Heart left ventricle (tissue), 16 donors: ENCODE results near the gene TPX2. TPM values are rescaled to one million over a fixed set of nuclear protein-coding genes. Genes with fewer than 3 reads are reported as not detected.
"Not testable (repeated sequence)": the region's sequence is repeated elsewhere in the genome, so short reads cannot be mapped to it uniquely, and the experiment has no call there.

ENCODE experiments used
- ATAC-seq, 4 donors: fragments of 200-7000 bp; cut with Tn5 transposase; one replicate each; pipeline ENCODE4 v1.9.1; 2020 to 2022; ENCODE audit warnings: moderate library complexity in 4 of 4, mild to moderate bottlenecking in 3 of 4, moderate number of reproducible peaks in 1 of 4
- DNase-seq, 5 donors: peaks; one replicate each; pipeline ENCODE4 v3.0.0-alpha.2; 2020
- H3K27ac ChIP-seq, 12 donors: fragments of 200-600 bp; sonication (generic) in 4 of 12; one replicate each; pipeline versions ENCODE4 v1.5.0 to v1.8.0; 2016 to 2022; ENCODE audit warnings: mild to moderate bottlenecking in 2 of 12
- H3K27me3 ChIP-seq, 9 donors: fragments of 200-600 bp; sonication (generic) in 2 of 9; one replicate each; pipeline versions ENCODE4 v1.5.1 to v1.8.0; 2016 to 2022; ENCODE audit warnings: mild to moderate bottlenecking in 3 of 9
- H3K36me3 ChIP-seq, 9 donors: fragments of 200-600 bp; sonication (generic) in 2 of 9; one replicate each; pipeline versions ENCODE4 v1.5.0 to v1.8.0; 2018 to 2022; ENCODE audit warnings: mild to moderate bottlenecking in 2 of 9
- H3K4me1 ChIP-seq, 12 donors: fragments of 200-600 bp; sonication (generic) in 4 of 12; one replicate each; pipeline versions ENCODE4 v1.5.0 to v1.8.0; 2016 to 2022; ENCODE audit warnings: mild to moderate bottlenecking in 3 of 12
- H3K4me3 ChIP-seq, 12 donors: fragments of 200-600 bp; sonication (generic) in 4 of 12; one replicate each; pipeline versions ENCODE4 v1.5.0 to v1.8.0; 2017 to 2022; ENCODE audit warnings: mild to moderate bottlenecking in 9 of 12, moderate library complexity in 4 of 12
- H3K9me3 ChIP-seq, 12 donors: fragments of 200-600 bp; sonication (generic) in 4 of 12; one replicate each; pipeline versions ENCODE4 v1.5.0 to v1.8.0; 2016 to 2022; ENCODE audit warnings: mild to moderate bottlenecking in 1 of 12
- CTCF ChIP-seq, 12 donors: fragments of 200-600 bp; sonication (generic) in 4 of 12; IDR thresholded peaks; one replicate each; pipeline versions ENCODE4 v1.5.0 to v1.8.0; 2018 to 2022; ENCODE audit warnings: antibody characterized with exemption in 12 of 12, mild to moderate bottlenecking in 5 of 12
- POLR2A ChIP-seq, 2 donors: fragments of 450-650 bp; IDR thresholded peaks; one replicate each; pipeline ENCODE4 v1.6.1; 2017; ENCODE audit warnings: antibody characterized with exemption in 2 of 2, mild to moderate bottlenecking in 2 of 2, moderate library complexity in 2 of 2
- WGBS, 4 donors: extraction: QIAGEN DNeasy Blood & Tissue Kit in 2 of 4; methylation state at CpG; one replicate each; pipeline versions ENCODE4 v1.1.5 to v1.1.7; 2013 to 2018; 5-methylcytosine and 5-hydroxymethylcytosine counted together
- intact Hi-C, 10 donors: fragments of 100-400 bp; cut with DNase I; formaldehyde crosslinking; loops; one replicate each; pipeline versions ENCODE4 v1.11.1 to v1.14.2; 2022
- polyA plus RNA-seq, 2 donors: library from polyadenylated mRNA; stranded (reverse); fragments of 200-250 nt; gene quantifications; one replicate each; pipeline ENCODE4 v1.2.3, GENCODE V29; 2013
- total RNA-seq, 9 donors: library from RNA; depleted of rRNA in 2 of 9; stranded (reverse); fragments of >200 nt in 2 of 9; fragmentation: NEBNext Ultra II Directional in 3 of 9; extraction: Animal tissue kit (Norgen Biotek cat#: 25700) in 3 of 9; gene quantifications; one replicate each; pipeline versions ENCODE4 v1.1.0 to v1.2.4, GENCODE V29; 2016 to 2023
- donor health status: ischemic (EF 13 %, LVEDD 7.1; RV severe dilation, severe dysfunction).
- donor health status: healthy with polysubstance abuse.
- donor health status: DM: no; HTN: yes; CAD: no.
- donor health status: DM: no; HTN: no; CAD: no.
- donor health status: ischemic (EF 25% LVEDD 6.9; RV normal size, moderate dysfunction).
- donor health status: ischemic (EF 25% LVEDD 5.7; RV mildly dilated, moderate dysfunction).
- donor health status: healthy.
- donor health status: DM: yes; HTN: yes; CAD: no.
- donor health status: ischemic (EF 35%, LVEDD 5.7; RV mildly dilated, moderate dysfunction).
- donor health status: nonischemic (EF 11% LVEDD 7.7; RV severe dilation, severe dysfunction).
- donor health status: DM: yes; HTN: yes; CAD: no.
- donor health status: PGD.
- donor health status: ischemic (EF 29% LVEDD 5.4; RV normal size, mild dysfunction).
- donor health status: nonischemic (EF 23%, LVEDD 6.1; RV moderate dilation, normal function).

Gene TPX2
- total and polyA plus RNA-seq, 11 donors = 0.04 to 15.2 (median 0.77) TPM

- H3K9me3 ChIP-seq = no peaks in the 10 kb centered on the region
- no peak overlapping the region for H3K4me3 ChIP-seq
- no peaks in the 10 kb centered on the region for H3K36me3 ChIP-seq
- 34 to 52% (median 45%) methylated on average over 1 of the region's 1 CpG for WGBS, 4 donors
- ATAC-seq = no peak
- peaks cover 0 to 14% (median 0%) of the 10 kb centered on the region in 12 donors for H3K4me1 ChIP-seq
- H3K27ac ChIP-seq = no peak overlapping the region
- no peak for TF ChIP-seq CTCF (IDR thresholded peaks at IDR 0.05)
- no peak for TF ChIP-seq POLR2A (IDR thresholded peaks at IDR 0.05)
- DNase-seq = no peak
- no peaks in the 10 kb centered on the region for H3K27me3 ChIP-seq
- intact Hi-C loops = no loop called here
These were observed 7.2 kb downstream of the TPX2 start for GRCh38 chr20:31746068-31746878.

GRCh38 chr20:31747028-31747427 is 7.9 kb downstream of the TPX2 start:
- Histone ChIP-seq H3K4me1 (peaks cover 0 to 14% (median 0%) of the 10 kb centered on the region in 12 donors), H3K27ac (peak overlapping the region in 2 of 12 donors; percentile 14 to 62)
- H3K4me3 ChIP-seq, H3K36me3 ChIP-seq, H3K9me3 ChIP-seq, H3K27me3 ChIP-seq, intact Hi-C loops, DNase-seq, ATAC-seq: not testable (repeated sequence)
- 89 to 93% (median 92%) methylated on average over 14 of the region's 14 CpGs for WGBS, 4 donors

- Histone ChIP-seq H3K9me3 (no peaks in the 10 kb centered on the region), H3K4me3 (no peak overlapping the region), H3K27ac (peak overlapping the region in 6 of 12 donors; percentile 6 to 62 (median 24)), H3K36me3 (no peaks in the 10 kb centered on the region), H3K27me3 (no peaks in the 10 kb centered on the region), H3K4me1 (peaks cover 0 to 14% (median 0%) of the 10 kb centered on the region in 12 donors)
- intact Hi-C loops = no loop called here
- no peak for TF ChIP-seq CTCF (IDR thresholded peaks at IDR 0.05)
- no peak for TF ChIP-seq POLR2A (IDR thresholded peaks at IDR 0.05)
- WGBS, 4 donors = 50 to 65% (median 52%) methylated on average over 5 of the region's 5 CpGs
- DNase-seq (peak in 1 of 5 donors; percentile 23), ATAC-seq (peak in 1 of 4 donors; percentile 54)
These were observed 8.6 kb downstream of the TPX2 start for GRCh38 chr20:31747640-31748039.

GRCh38 chr20:31749223-31749622 is 10.1 kb downstream of the TPX2 start:
- TF ChIP-seq CTCF (IDR thresholded peaks at IDR 0.05) (no peak), POLR2A (IDR thresholded peaks at IDR 0.05) (no peak)
- DNase-seq (no peak), ATAC-seq (no peak)
- no peak overlapping the region for H3K27ac ChIP-seq
- H3K4me1 ChIP-seq = peaks cover 0 to 14% (median 0%) of the 10 kb centered on the region in 12 donors
- no peaks in the 10 kb centered on the region for H3K36me3 ChIP-seq
- no peaks in the 10 kb centered on the region for H3K9me3 ChIP-seq
- H3K27me3 ChIP-seq = no peaks in the 10 kb centered on the region
- intact Hi-C loops = no loop called here
- no peak overlapping the region for H3K4me3 ChIP-seq
- WGBS, 4 donors = 95 to 98% (median 96%) methylated on average over 8 of the region's 8 CpGs
